Left forelimb (tissue), 1 donor: ENCODE measurements around the gene TNFRSF19.

ENCODE experiments used
- DNase-seq: peaks from one replicate; pipeline ENCODE4 v3.0.0-alpha.2; 2018; ENCODE audit warnings: low spot score

The TNFRSF19 gene

GRCh38 chr13:23605831-23606230 is 35.6 kb downstream of the TNFRSF19 start:
- no peak for DNase-seq

GRCh38 chr13:23608138-23608537 is 37.9 kb downstream of the TNFRSF19 start:
- no peak for DNase-seq

- DNase-seq = no peak
Measured at GRCh38 chr13:23608701-23609413, 38.6 kb downstream of the TNFRSF19 start.

- no peak for DNase-seq
Measured at GRCh38 chr13:23609414-23609760, 39.2 kb downstream of the TNFRSF19 start.

- DNase-seq = no peak
Measured at GRCh38 chr13:23609874-23610576, 39.8 kb downstream of the TNFRSF19 start.

- no peak for DNase-seq
Measured at GRCh38 chr13:23610966-23611491, 40.8 kb downstream of the TNFRSF19 start.

GRCh38 chr13:23612182-23612581 is 42.0 kb downstream of the TNFRSF19 start:
- DNase-seq = no peak

- DNase-seq = no peak
Measured at GRCh38 chr13:23612731-23613130, 42.5 kb downstream of the TNFRSF19 start.

- DNase-seq = no peak
Measured at GRCh38 chr13:23613596-23613995, 43.4 kb downstream of the TNFRSF19 start.

GRCh38 chr13:23615395-23616081 is 45.3 kb downstream of the TNFRSF19 start:
- DNase-seq = no peak

GRCh38 chr13:23616228-23616627 is 46.0 kb downstream of the TNFRSF19 start:
- no peak for DNase-seq

GRCh38 chr13:23617551-23618024 is 47.4 kb downstream of the TNFRSF19 start:
- DNase-seq = no peak

GRCh38 chr13:23618341-23618740 is 48.1 kb downstream of the TNFRSF19 start:
- DNase-seq = no peak

- DNase-seq = no peak
Measured at GRCh38 chr13:23619068-23619855, 49.0 kb downstream of the TNFRSF19 start.

GRCh38 chr13:23620211-23620610 is 50.0 kb downstream of the TNFRSF19 start:
- DNase-seq = no peak

GRCh38 chr13:23620613-23621315 is 50.6 kb downstream of the TNFRSF19 start:
- no peak for DNase-seq

- no peak for DNase-seq
Measured at GRCh38 chr13:23621316-23621645, 51.1 kb downstream of the TNFRSF19 start.

- no peak for DNase-seq
Measured at GRCh38 chr13:23622985-23623384, 52.8 kb downstream of the TNFRSF19 start.

GRCh38 chr13:23623394-23623793 is 53.2 kb downstream of the TNFRSF19 start:
- no peak for DNase-seq

GRCh38 chr13:23626700-23627099 is 56.5 kb downstream of the TNFRSF19 start:
- DNase-seq = no peak

- no peak for DNase-seq
Measured at GRCh38 chr13:23627410-23627809, 57.2 kb downstream of the TNFRSF19 start.
